ENCODE data around the gene CHURC1. TPM values are rescaled to one million over a fixed set of nuclear protein-coding genes. Genes with fewer than 3 reads are reported as not detected.
A peak's percentile ranks its signal among the peaks of the same experiment; 100 is the strongest.
"Not testable (repeated sequence)": the region's sequence is repeated elsewhere in the genome, so short reads cannot be mapped to it uniquely, and the experiment has no call there.

CHURC1 gene
- total RNA-seq, 1 donor from 2014 or later, result 51.6 TPM

DNA sequence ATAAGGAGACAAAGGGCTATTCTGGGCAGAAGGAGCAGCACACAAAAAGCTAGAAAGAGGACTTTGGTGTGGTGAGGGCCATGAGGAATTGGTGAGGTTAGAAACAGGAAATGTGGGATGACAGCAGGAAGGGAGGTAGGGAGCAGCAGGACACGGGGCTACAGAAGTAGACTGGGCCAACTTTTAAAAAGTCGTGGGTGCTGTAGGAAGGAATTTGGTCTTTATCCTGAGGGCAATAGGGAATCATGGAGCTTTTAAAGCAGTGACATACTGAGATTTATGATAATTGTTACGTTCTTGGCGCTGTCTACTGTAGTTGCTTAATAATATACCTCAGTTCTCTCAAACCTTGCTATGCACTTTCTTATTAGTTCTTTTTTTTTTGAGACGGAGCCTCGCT is 8.2 kb upstream of the CHURC1 start:
- no peaks in the 10 kb centered on the region for H3K4me1 Mint-ChIP-seq (ENCODE audit: unreplicated experiment)
- no peaks in the 10 kb centered on the region for H3K36me3 Mint-ChIP-seq (ENCODE audit: unreplicated experiment)
- H3K9me3 Mint-ChIP-seq (ENCODE audit: unreplicated experiment), result no peaks in the 10 kb centered on the region
- H3K4me3 Mint-ChIP-seq (ENCODE audit: unreplicated experiment), result no peak overlapping the region
- DNase-seq (ENCODE audit: extremely low spot score, unreplicated experiment), result no peak
- peaks cover 46% of the 10 kb centered on the region for H3K27me3 Mint-ChIP-seq (ENCODE audit: unreplicated experiment)
- TF ChIP-seq, protein P1, sequence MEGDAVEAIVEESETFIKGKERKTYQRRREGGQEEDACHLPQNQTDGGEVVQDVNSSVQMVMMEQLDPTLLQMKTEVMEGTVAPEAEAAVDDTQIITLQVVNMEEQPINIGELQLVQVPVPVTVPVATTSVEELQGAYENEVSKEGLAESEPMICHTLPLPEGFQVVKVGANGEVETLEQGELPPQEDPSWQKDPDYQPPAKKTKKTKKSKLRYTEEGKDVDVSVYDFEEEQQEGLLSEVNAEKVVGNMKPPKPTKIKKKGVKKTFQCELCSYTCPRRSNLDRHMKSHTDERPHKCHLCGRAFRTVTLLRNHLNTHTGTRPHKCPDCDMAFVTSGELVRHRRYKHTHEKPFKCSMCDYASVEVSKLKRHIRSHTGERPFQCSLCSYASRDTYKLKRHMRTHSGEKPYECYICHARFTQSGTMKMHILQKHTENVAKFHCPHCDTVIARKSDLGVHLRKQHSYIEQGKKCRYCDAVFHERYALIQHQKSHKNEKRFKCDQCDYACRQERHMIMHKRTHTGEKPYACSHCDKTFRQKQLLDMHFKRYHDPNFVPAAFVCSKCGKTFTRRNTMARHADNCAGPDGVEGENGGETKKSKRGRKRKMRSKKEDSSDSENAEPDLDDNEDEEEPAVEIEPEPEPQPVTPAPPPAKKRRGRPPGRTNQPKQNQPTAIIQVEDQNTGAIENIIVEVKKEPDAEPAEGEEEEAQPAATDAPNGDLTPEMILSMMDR (IDR thresholded peaks at IDR 0.05), result no peak
- H3K27ac Mint-ChIP-seq (ENCODE audit: unreplicated experiment), result no peak overlapping the region

DNA sequence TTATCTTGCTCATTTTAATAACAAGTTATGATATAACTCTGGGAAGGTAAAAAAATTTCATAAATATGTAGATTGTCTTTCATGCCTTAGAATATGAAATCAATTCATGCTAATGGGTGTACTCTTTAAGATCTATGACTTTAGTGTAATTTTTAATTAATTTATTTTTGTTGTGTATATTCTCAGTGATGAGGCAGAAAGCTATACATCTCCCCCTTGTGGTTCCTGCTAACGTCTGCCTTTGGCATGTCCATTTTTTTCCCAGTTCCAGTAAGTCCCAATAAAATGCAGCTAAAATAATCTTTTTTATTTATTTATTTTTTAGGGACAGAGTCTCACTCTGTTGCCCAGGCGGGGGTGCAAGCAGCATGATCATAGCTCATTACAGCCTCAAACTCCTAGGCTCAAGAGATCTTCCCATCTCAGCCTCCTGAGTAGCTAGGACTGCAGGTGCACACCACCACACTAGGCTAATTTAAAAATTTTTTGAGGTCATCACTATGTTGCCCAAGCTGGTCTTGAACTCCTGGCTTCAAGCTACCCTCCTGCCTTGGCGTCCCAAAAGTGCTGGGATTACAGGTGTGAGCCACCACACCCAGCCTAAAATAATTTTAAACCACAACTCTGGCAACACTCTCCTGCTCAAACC is 3.3 kb upstream of the CHURC1 start:
- Mint-ChIP-seq H3K4me1 (ENCODE audit: unreplicated experiment) (peaks cover 18% of the 10 kb centered on the region), H3K27me3 (ENCODE audit: unreplicated experiment) (peaks cover 40% of the 10 kb centered on the region), H3K36me3 (ENCODE audit: unreplicated experiment) (no peaks in the 10 kb centered on the region), H3K9me3 (ENCODE audit: unreplicated experiment) (no peaks in the 10 kb centered on the region), H3K27ac (ENCODE audit: unreplicated experiment) (no peak overlapping the region), H3K4me3 (ENCODE audit: unreplicated experiment) (no peak overlapping the region)
- TF ChIP-seq, protein P1 (IDR thresholded peaks at IDR 0.05), result peak; percentile 68
- DNase-seq (ENCODE audit: extremely low spot score, unreplicated experiment), result no peak

DNA sequence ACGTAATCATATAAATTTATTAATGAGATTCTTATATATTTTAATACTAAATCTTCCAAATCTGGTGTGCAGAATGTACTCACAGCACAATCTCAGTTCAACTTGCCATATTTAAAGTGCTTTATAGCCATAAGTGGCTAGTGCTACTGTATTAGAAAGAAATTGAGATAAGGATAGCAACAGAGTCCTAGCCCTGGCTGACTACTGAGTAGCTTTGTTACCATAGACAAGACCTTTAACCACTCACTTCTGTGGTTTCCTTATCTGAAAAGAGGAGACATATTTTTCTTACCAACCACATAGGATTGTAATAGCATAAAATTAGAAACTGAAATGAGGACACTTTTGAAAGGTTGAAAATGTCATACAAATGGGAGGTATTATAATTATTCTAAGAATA is 2.0 kb upstream of the CHURC1 start:
- TF ChIP-seq, protein P1 (IDR thresholded peaks at IDR 0.05), result no peak
- no peak overlapping the region for H3K27ac Mint-ChIP-seq (ENCODE audit: unreplicated experiment)
- H3K4me3 Mint-ChIP-seq (ENCODE audit: unreplicated experiment), result no peak overlapping the region
- DNase-seq (ENCODE audit: extremely low spot score, unreplicated experiment), result no peak
- H3K36me3 Mint-ChIP-seq (ENCODE audit: unreplicated experiment), result no peaks in the 10 kb centered on the region
- H3K4me1 Mint-ChIP-seq (ENCODE audit: unreplicated experiment), result peaks cover 20% of the 10 kb centered on the region
- H3K9me3 Mint-ChIP-seq (ENCODE audit: unreplicated experiment), result no peaks in the 10 kb centered on the region
- peaks cover 40% of the 10 kb centered on the region for H3K27me3 Mint-ChIP-seq (ENCODE audit: unreplicated experiment)

- H3K27me3 Mint-ChIP-seq (ENCODE audit: unreplicated experiment), result peaks cover 39% of the 10 kb centered on the region
- peak overlapping the region; percentile 95 for H3K27ac Mint-ChIP-seq (ENCODE audit: unreplicated experiment)
Measured at GRCh38 chr14:64913477-64913876, 778 bp upstream of the CHURC1 start.

GRCh38 chr14:64915029-64915424 is 772 bp downstream of the CHURC1 start:
- Mint-ChIP-seq H3K36me3 (ENCODE audit: unreplicated experiment) (no peaks in the 10 kb centered on the region), H3K27ac (ENCODE audit: unreplicated experiment) (peak overlapping the region; percentile 95), H3K9me3 (ENCODE audit: unreplicated experiment) (no peaks in the 10 kb centered on the region), H3K27me3 (ENCODE audit: unreplicated experiment) (peaks cover 24% of the 10 kb centered on the region), H3K4me1 (ENCODE audit: unreplicated experiment) (peaks cover 25% of the 10 kb centered on the region), H3K4me3 (ENCODE audit: unreplicated experiment) (peak overlapping the region; percentile 87)
- DNase-seq (ENCODE audit: extremely low spot score, unreplicated experiment), result no peak
- TF ChIP-seq, protein P1 (IDR thresholded peaks at IDR 0.05), result no peak

More at GRCh38 chr14:64913477-64913876, 778 bp upstream of the CHURC1 start:
- H3K9me3 Mint-ChIP-seq (ENCODE audit: unreplicated experiment); H3K36me3 Mint-ChIP-seq (ENCODE audit: unreplicated experiment); DNase-seq (ENCODE audit: extremely low spot score, unreplicated experiment): not testable (repeated sequence)
- peak overlapping the region; percentile 87 for H3K4me3 Mint-ChIP-seq (ENCODE audit: unreplicated experiment)
- H3K4me1 Mint-ChIP-seq (ENCODE audit: unreplicated experiment), result peaks cover 25% of the 10 kb centered on the region
